ENCODE results near the gene SACM1L.
A peak's percentile ranks its signal among the peaks of the same experiment; 100 is the strongest.
"Not testable (repeated sequence)": the region's sequence is repeated elsewhere in the genome, so short reads cannot be mapped to it uniquely, and the experiment has no call there.

The SACM1L gene

GRCh38 chr3:45666757-45667431 lies 22.3 kb upstream of the SACM1L start:
- DNase-seq (ENCODE audit: low read depth in 1 of 2, low spot score in 1 of 2): no peak

GRCh38 chr3:45667569-45667934 lies 21.6 kb upstream of the SACM1L start:
- no peak for DNase-seq (ENCODE audit: low read depth in 1 of 2, low spot score in 1 of 2)

GRCh38 chr3:45670436-45670835 lies 18.8 kb upstream of the SACM1L start:
- DNase-seq (ENCODE audit: low read depth in 1 of 2, low spot score in 1 of 2): no peak

- no peak for DNase-seq (ENCODE audit: low read depth in 1 of 2, low spot score in 1 of 2)
Observed at GRCh38 chr3:45670991-45671390, 18.2 kb upstream of the SACM1L start.

GRCh38 chr3:45673273-45673672 lies 15.9 kb upstream of the SACM1L start:
- no peak for DNase-seq (ENCODE audit: low read depth in 1 of 2, low spot score in 1 of 2)

GRCh38 chr3:45676325-45677032 lies 12.7 kb upstream of the SACM1L start:
- no peak for DNase-seq (ENCODE audit: low read depth in 1 of 2, low spot score in 1 of 2)

GRCh38 chr3:45677033-45677446 lies 12.2 kb upstream of the SACM1L start:
- peak; percentile 30 to 41 for DNase-seq (ENCODE audit: low read depth in 1 of 2, low spot score in 1 of 2)

GRCh38 chr3:45677841-45678240 lies 11.4 kb upstream of the SACM1L start:
- DNase-seq (ENCODE audit: low read depth in 1 of 2, low spot score in 1 of 2): no peak

GRCh38 chr3:45679805-45680204 lies 9.4 kb upstream of the SACM1L start:
- DNase-seq (ENCODE audit: low read depth in 1 of 2, low spot score in 1 of 2): no peak

GRCh38 chr3:45681221-45681620 lies 8.0 kb upstream of the SACM1L start:
- DNase-seq (ENCODE audit: low read depth in 1 of 2, low spot score in 1 of 2): no peak

- no peak for DNase-seq (ENCODE audit: low read depth in 1 of 2, low spot score in 1 of 2)
Observed at GRCh38 chr3:45681846-45682245, 7.3 kb upstream of the SACM1L start.

GRCh38 chr3:45682311-45682710 lies 6.9 kb upstream of the SACM1L start:
- DNase-seq (ENCODE audit: low read depth in 1 of 2, low spot score in 1 of 2): no peak

GRCh38 chr3:45682786-45683185 lies 6.4 kb upstream of the SACM1L start:
- no peak for DNase-seq (ENCODE audit: low read depth in 1 of 2, low spot score in 1 of 2)

GRCh38 chr3:45683417-45684326 lies 5.5 kb upstream of the SACM1L start:
- DNase-seq (ENCODE audit: low read depth in 1 of 2, low spot score in 1 of 2): no peak

GRCh38 chr3:45684327-45684892 lies 4.8 kb upstream of the SACM1L start:
- no peak for DNase-seq (ENCODE audit: low read depth in 1 of 2, low spot score in 1 of 2)

- DNase-seq (ENCODE audit: low read depth in 1 of 2, low spot score in 1 of 2): not testable (repeated sequence)
Observed at GRCh38 chr3:45685722-45686121, 3.5 kb upstream of the SACM1L start.

- no peak for DNase-seq (ENCODE audit: low read depth in 1 of 2, low spot score in 1 of 2)
Observed at GRCh38 chr3:45686850-45687249, 2.3 kb upstream of the SACM1L start.

GRCh38 chr3:45687828-45688193 lies 1.4 kb upstream of the SACM1L start:
- DNase-seq (ENCODE audit: low read depth in 1 of 2, low spot score in 1 of 2): no peak

GRCh38 chr3:45688194-45688881 lies 858 bp upstream of the SACM1L start:
- no peak for DNase-seq (ENCODE audit: low read depth in 1 of 2, low spot score in 1 of 2)

- DNase-seq (ENCODE audit: low read depth in 1 of 2, low spot score in 1 of 2): no peak
Observed at GRCh38 chr3:45689787-45690145, 570 bp downstream of the SACM1L start.
